PC-3 (cell line): ENCODE data around the gene GPR176.

Experiments
- CTCF ChIP-seq: fragments of 300-600 bp; sonication (generic); conservative IDR thresholded peaks from 2 replicates; pipeline ENCODE4 v1.5.1; 2017; ENCODE audit warnings: antibody characterized with exemption, low read depth, mild to moderate bottlenecking, low read length
- EZH2phosphoT487 ChIP-seq: fragments of 300-600 bp; sonication (generic); IDR thresholded peaks from 2 replicates; pipeline ENCODE4 v1.6.1; 2018; ENCODE audit warnings: mild to moderate bottlenecking, antibody characterized with exemption, low read length, borderline replicate concordance

DNA sequence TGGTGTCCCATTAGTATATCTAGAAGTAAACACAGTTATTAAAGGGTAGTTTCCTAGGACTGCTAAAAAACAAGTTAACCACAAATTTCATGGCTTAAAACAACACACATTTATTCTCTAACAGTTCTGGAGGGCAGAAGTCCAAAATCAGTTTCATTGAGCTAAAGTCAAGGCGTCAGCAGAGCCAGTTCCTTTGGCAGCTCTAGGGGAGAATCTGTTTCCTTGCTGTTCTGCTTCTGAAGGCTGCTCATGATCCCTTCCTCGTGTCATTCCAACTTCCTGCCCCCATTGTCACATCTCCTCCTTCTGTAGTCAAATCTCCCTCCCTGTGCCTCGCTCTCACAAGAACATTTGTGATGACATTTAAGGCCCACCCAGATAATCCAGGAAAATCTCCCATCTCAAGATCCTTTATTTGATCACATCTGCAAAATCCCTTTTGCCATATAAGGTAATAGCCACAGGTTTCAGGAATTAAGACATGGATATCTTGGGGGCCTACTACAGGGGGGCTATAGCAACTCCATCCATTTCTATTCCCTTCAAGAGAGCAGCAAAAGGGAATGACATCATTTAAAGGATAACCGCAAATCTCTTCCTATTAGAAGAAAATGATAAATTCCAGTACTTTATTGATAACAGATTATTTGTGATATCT is 50.1 kb downstream of the GPR176 start:
- TF ChIP-seq CTCF (no peak), EZH2phosphoT487 (no peak)
